ENCODE measurements around the gene NEO1.

The NEO1 gene

DNA sequence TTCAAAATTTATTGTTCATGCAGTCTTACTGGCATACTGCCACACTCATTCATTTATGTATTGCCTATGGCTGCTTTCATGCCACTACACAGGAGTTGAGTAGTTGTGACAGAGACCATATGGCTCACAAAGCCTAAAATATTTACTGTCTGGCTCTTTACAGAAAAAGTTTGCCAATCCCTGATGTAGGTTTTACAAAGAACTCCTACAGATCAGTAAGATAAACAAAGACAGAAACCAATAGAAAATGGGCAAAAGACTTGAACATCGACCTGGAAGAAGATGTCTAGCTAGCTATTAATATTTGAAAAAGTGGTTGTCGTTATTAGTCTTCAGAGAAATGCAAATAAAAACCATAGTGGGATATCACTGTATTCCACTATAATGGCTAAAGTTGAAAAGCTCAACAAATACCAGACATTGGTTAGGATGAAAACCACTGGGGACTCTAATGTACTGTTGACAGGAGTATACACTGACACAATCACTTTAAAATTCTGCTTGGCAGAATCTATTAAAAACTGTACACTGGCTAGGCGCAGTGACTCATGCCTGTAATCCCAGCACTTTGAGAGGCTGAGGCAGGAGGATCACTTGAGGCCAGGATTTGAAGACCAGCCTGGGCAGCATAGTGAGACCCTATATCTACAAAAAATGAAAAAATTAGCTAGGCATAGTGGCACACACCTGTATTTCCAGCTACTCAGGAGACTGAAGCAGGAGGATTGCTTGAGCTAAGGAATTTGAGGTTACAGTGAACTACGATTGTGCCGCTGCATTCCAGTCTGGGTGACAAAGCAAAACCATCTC lies 87.7 kb downstream of the NEO1 start:
- Histone ChIP-seq H3K4me3 (ENCODE audit: low read depth, low read length) (no peak overlapping the region), H3K36me3 (ENCODE audit: control insufficient read depth, insufficient read depth, low read length) (0 out of 2 replicates have a peak, but pooled peaks cover 7% of the 10 kb centered on the region), H3K27me3 (ENCODE audit: control insufficient read depth, insufficient read depth, low read length) (no peaks in the 10 kb centered on the region), H3K27ac (ENCODE audit: low read depth, low read length) (no peak overlapping the region), H3K9ac (ENCODE audit: low read depth, low read length) (no peak overlapping the region), H3K9me3 (ENCODE audit: control insufficient read depth, insufficient read depth, low read length) (no peaks in the 10 kb centered on the region), H3K4me1 (ENCODE audit: control insufficient read depth, insufficient read depth, low read length) (no peaks in the 10 kb centered on the region)

DNA sequence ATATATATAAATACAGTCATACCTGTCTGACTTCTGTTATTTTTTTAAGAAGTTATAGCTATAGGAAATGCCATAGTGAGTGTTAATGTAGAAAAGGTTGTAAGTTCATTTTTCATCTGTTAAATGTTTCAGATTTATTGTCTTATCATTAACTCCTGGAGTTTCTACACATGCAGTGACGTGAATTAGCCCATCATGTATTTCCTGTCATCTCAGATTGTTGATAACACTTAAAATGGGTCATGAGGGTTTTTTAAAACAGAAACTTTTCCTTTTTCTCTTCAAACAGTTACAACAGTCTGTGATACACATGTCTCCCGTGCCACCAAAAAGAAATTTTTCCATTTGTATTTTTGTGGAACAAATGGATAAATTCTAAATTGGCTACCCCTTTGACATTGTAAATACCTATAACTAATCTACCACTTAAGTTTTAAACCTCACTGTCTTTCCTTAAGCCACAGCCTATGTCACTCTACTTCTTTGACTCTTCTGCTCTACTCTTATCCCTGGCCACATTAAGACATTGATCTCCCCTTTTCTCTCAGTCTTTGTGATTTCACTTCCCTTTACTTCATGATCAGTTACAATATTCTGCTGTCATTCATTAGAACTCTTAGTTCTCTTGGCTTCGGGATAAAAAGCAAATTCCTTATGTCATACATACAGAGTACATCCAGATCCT lies 89.1 kb downstream of the NEO1 start:
- H3K4me3 ChIP-seq (ENCODE audit: low read depth, low read length) = no peak overlapping the region
- H3K4me1 ChIP-seq (ENCODE audit: control insufficient read depth, insufficient read depth, low read length) = no peaks in the 10 kb centered on the region
- no peak overlapping the region for H3K27ac ChIP-seq (ENCODE audit: low read depth, low read length)
- H3K9ac ChIP-seq (ENCODE audit: low read depth, low read length) = no peak overlapping the region
- H3K36me3 ChIP-seq (ENCODE audit: control insufficient read depth, insufficient read depth, low read length) = 0 out of 2 replicates have a peak, but pooled peaks cover 7% of the 10 kb centered on the region
- H3K9me3 ChIP-seq (ENCODE audit: control insufficient read depth, insufficient read depth, low read length) = no peaks in the 10 kb centered on the region
- no peaks in the 10 kb centered on the region for H3K27me3 ChIP-seq (ENCODE audit: control insufficient read depth, insufficient read depth, low read length)

DNA sequence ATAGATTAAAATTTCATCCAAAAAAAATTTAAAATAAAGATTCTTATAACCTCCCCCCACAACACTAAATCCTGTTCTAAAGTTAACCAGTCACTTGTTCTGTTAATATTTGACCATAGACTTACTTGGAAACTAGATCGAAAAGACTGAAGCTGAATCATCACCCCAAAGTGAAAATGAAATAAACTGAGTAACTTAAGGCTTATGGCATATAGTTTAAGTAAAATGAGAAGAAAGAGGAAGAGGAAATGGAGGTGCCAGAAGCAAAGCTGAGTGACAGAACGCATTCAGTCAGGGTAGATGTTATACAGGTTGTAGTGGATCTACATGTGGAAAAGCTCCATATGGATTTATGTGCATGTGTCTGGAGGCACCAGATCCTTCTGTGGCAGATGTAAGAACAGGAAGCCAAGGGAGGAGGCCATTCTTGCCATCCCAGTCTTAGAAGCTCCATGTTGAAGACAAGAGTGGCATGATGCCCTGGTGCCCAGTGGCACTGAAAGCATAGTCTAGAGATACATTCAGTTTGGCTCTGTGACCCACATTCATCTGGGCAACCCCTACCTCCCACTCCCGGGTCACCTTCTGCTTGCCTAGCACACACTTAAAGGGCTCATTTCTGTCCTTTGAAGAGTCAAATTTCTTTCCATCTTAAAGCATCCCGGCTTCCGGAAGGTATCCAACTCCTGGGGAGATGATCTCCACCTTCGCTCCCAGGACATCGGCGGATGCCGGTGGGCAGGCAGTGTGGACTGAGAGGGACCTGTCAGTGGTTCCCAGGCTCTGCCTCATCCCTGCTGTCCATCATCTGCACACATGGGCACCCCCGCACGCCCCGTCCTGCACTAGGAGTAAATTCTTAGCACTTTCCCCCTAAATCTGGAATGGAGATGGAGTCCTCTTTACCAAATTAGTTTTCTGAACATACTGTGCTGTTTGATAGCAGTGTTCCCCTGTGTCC lies 90.8 kb downstream of the NEO1 start:
- Histone ChIP-seq H3K9me3 (ENCODE audit: control insufficient read depth, insufficient read depth, low read length) (no peaks in the 10 kb centered on the region), H3K27ac (ENCODE audit: low read depth, low read length) (no peak overlapping the region), H3K4me1 (ENCODE audit: control insufficient read depth, insufficient read depth, low read length) (no peaks in the 10 kb centered on the region), H3K4me3 (ENCODE audit: low read depth, low read length) (no peak overlapping the region), H3K9ac (ENCODE audit: low read depth, low read length) (no peak overlapping the region), H3K36me3 (ENCODE audit: control insufficient read depth, insufficient read depth, low read length) (0 out of 2 replicates have a peak, but pooled peaks cover 7% of the 10 kb centered on the region), H3K27me3 (ENCODE audit: control insufficient read depth, insufficient read depth, low read length) (no peaks in the 10 kb centered on the region)

DNA sequence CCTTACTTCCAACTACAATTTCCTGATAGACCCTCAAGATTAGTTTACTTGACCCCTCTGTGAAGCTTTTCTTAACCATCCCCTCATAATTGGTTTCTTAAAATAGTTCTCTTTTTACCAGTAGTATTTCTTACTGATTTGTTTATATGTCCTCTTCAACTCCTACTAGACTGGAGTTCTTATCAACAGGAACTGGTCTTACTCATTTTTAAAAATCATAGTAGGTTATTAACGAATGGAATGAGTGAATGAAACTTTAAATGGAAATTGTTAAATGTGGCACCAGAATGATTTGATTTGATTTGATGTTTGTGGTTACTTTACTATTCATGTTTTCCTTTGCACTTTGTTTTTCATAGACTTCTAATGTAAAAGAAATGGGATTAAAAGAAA lies 91.5 kb downstream of the NEO1 start:
- no peaks in the 10 kb centered on the region for H3K4me1 ChIP-seq (ENCODE audit: control insufficient read depth, insufficient read depth, low read length)
- H3K27ac ChIP-seq (ENCODE audit: low read depth, low read length) = no peak overlapping the region
- H3K9me3 ChIP-seq (ENCODE audit: control insufficient read depth, insufficient read depth, low read length) = no peaks in the 10 kb centered on the region
- H3K4me3 ChIP-seq (ENCODE audit: low read depth, low read length) = no peak overlapping the region
- H3K27me3 ChIP-seq (ENCODE audit: control insufficient read depth, insufficient read depth, low read length) = no peaks in the 10 kb centered on the region
- no peak overlapping the region for H3K9ac ChIP-seq (ENCODE audit: low read depth, low read length)
- 0 out of 2 replicates have a peak, but pooled peaks cover 7% of the 10 kb centered on the region for H3K36me3 ChIP-seq (ENCODE audit: control insufficient read depth, insufficient read depth, low read length)

DNA sequence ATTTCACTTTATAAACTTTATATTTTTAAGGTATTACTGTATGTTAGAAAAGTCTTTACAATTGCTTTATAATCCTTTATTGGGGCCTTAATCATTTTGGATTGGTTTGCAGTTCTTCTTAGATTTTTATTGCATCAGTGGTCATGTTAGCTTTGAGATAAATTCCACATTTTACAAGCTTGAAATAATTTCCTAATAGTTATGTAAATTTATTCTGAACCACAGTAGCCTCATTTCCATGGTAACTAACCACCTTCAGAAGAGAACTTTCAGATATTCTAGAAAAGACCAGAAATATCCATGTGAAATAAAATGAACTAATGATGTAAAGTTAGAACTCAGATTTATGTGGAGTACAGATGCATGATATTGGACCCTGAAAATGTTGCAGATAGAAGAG lies 94.2 kb downstream of the NEO1 start:
- Histone ChIP-seq H3K27me3 (ENCODE audit: control insufficient read depth, insufficient read depth, low read length) (no peaks in the 10 kb centered on the region), H3K4me3 (ENCODE audit: low read depth, low read length) (no peak overlapping the region), H3K4me1 (ENCODE audit: control insufficient read depth, insufficient read depth, low read length) (no peaks in the 10 kb centered on the region), H3K9me3 (ENCODE audit: control insufficient read depth, insufficient read depth, low read length) (no peaks in the 10 kb centered on the region), H3K27ac (ENCODE audit: low read depth, low read length) (no peak overlapping the region), H3K9ac (ENCODE audit: low read depth, low read length) (no peak overlapping the region), H3K36me3 (ENCODE audit: control insufficient read depth, insufficient read depth, low read length) (0 out of 2 replicates have a peak, but pooled peaks cover 7% of the 10 kb centered on the region)

DNA sequence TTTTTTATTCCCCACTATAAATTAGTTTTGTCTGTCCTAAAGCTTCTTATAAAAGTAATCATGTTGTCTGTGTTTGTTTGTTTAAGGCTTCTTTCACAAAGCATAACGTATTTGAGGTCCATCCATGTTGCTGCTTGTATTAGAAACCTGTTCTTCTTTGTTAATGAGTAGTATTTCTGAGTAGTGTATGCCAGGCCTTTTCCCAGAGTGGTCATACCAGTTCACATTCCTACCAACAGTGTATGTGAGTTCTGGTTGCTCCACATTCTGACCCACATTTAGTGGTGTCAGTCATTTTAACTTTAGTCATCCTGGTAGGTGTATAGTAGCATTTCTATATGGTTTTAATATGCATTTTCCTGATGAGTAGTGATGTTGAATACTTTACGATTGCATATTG lies 98.6 kb downstream of the NEO1 start:
- no peaks in the 10 kb centered on the region for H3K9me3 ChIP-seq (ENCODE audit: control insufficient read depth, insufficient read depth, low read length)
- no peak overlapping the region for H3K4me3 ChIP-seq (ENCODE audit: low read depth, low read length)
- no peaks in the 10 kb centered on the region for H3K36me3 ChIP-seq (ENCODE audit: control insufficient read depth, insufficient read depth, low read length)
- H3K9ac ChIP-seq (ENCODE audit: low read depth, low read length) = no peak overlapping the region
- no peaks in the 10 kb centered on the region for H3K4me1 ChIP-seq (ENCODE audit: control insufficient read depth, insufficient read depth, low read length)
- H3K27ac ChIP-seq (ENCODE audit: low read depth, low read length) = no peak overlapping the region
- no peaks in the 10 kb centered on the region for H3K27me3 ChIP-seq (ENCODE audit: control insufficient read depth, insufficient read depth, low read length)

DNA sequence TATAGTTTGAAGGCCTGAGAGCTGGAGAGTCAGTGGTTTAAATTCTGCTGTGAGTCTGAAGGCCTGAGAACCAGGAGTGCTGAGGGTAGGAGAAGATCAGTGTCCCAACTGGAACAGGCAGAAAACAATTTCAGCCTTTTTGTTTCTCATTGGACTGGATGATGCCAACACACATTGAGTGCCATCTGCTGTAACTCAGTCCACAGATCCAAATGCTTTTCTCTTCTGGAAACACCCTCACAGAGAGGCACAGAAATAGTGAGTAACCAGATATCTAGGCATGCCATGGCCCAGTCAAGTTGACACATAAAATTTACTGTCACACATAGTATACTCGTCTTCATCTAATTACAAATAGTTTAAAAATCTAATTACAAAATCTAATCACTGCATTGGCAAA lies 100.8 kb downstream of the NEO1 start:
- H3K27me3 ChIP-seq (ENCODE audit: control insufficient read depth, insufficient read depth, low read length) = no peaks in the 10 kb centered on the region
- H3K9me3 ChIP-seq (ENCODE audit: control insufficient read depth, insufficient read depth, low read length) = no peaks in the 10 kb centered on the region
- no peaks in the 10 kb centered on the region for H3K4me1 ChIP-seq (ENCODE audit: control insufficient read depth, insufficient read depth, low read length)
- no peak overlapping the region for H3K4me3 ChIP-seq (ENCODE audit: low read depth, low read length)
- H3K27ac ChIP-seq (ENCODE audit: low read depth, low read length) = no peak overlapping the region
- no peak overlapping the region for H3K9ac ChIP-seq (ENCODE audit: low read depth, low read length)
- no peaks in the 10 kb centered on the region for H3K36me3 ChIP-seq (ENCODE audit: control insufficient read depth, insufficient read depth, low read length)

DNA sequence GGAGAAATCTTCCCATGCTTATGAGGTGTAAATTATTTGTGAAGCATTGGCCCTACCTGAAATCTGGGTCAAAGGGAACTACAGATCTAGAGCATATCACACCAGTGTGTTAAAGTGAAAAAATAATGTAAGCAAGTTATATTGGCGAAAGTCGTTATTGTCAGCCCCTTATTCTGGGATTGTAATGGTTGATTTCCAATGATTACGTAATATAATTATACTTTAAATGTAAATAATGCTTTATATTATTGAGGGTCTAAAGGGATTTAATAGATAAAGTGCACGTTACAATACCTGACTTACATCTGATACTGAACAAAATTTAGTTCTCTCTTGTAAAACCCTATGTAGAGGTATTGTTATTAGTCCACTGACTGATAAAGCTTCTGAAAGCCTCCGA lies 101.2 kb downstream of the NEO1 start:
- no peaks in the 10 kb centered on the region for H3K9me3 ChIP-seq (ENCODE audit: control insufficient read depth, insufficient read depth, low read length)
- H3K36me3 ChIP-seq (ENCODE audit: control insufficient read depth, insufficient read depth, low read length) = no peaks in the 10 kb centered on the region
- no peak overlapping the region for H3K27ac ChIP-seq (ENCODE audit: low read depth, low read length)
- H3K4me1 ChIP-seq (ENCODE audit: control insufficient read depth, insufficient read depth, low read length) = no peaks in the 10 kb centered on the region
- no peaks in the 10 kb centered on the region for H3K27me3 ChIP-seq (ENCODE audit: control insufficient read depth, insufficient read depth, low read length)
- no peak overlapping the region for H3K9ac ChIP-seq (ENCODE audit: low read depth, low read length)
- H3K4me3 ChIP-seq (ENCODE audit: low read depth, low read length) = no peak overlapping the region

DNA sequence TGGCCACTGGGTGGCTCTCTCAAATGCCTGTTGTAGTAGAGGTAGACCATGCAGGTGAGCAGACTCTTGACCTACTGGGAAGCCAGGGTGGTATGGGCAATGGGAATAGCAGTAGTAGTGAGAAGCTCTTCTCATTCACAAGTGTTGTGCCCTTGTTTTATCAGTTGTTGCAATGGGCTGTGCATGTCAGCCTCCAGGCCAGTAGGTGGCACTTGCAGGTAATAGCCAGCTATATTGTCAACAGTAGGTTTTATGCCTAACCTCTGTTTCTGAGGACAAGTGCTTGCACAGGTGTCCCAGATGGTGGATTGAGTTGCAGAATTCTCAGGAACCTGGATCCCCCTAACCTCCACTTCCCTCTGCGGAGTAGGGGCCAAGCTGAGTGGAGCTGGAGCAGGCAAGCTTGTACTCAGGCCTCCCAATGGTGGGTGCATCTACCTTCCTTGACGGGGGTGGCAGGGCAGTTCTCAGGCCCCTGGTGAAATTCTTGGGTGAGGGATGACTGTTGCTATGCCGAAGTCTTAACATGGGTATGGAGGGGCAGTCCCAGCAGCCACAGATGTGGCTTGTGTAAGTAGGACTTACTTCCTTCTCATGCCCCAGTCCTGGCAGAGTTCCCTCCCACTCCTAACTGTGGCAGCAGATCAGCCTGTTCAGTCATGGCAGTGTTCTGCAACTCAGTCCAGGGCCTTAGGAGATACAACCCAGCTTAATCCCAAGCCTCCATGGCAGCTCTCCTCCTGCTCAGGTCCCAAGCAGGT lies 104.3 kb downstream of the NEO1 start:
- no peak overlapping the region for H3K27ac ChIP-seq (ENCODE audit: low read depth, low read length)
- no peaks in the 10 kb centered on the region for H3K36me3 ChIP-seq (ENCODE audit: control insufficient read depth, insufficient read depth, low read length)
- no peaks in the 10 kb centered on the region for H3K9me3 ChIP-seq (ENCODE audit: control insufficient read depth, insufficient read depth, low read length)
- no peak overlapping the region for H3K9ac ChIP-seq (ENCODE audit: low read depth, low read length)
- H3K4me3 ChIP-seq (ENCODE audit: low read depth, low read length) = no peak overlapping the region
- no peaks in the 10 kb centered on the region for H3K27me3 ChIP-seq (ENCODE audit: control insufficient read depth, insufficient read depth, low read length)
- H3K4me1 ChIP-seq (ENCODE audit: control insufficient read depth, insufficient read depth, low read length) = no peaks in the 10 kb centered on the region

DNA sequence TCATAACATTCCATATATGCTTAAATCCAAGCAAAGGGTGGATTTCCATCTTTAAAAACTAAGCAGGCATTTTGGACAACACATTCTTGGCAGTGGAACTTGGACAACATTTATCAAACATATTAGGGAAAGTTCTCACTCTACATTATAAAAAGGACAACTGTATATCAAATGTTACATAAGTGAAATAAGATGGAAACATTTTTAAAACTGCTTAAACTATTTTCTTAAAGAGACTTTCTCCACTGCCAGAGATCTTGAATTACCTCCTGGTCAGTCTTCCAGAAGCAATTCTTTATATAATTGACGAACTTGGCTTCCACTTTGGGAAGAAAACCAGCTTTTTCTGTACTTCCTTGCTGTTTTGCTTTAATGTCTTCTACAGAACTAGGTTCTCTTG lies 109.3 kb downstream of the NEO1 start:
- no peak overlapping the region for H3K27ac ChIP-seq (ENCODE audit: low read depth, low read length)

More for the DNA sequence above, 109.3 kb downstream of the NEO1 start:
- no peak overlapping the region for H3K9ac ChIP-seq (ENCODE audit: low read depth, low read length)
- peaks cover 7% of the 10 kb centered on the region; the same call in 1 of the 2 replicates for H3K9me3 ChIP-seq (ENCODE audit: control insufficient read depth, insufficient read depth, low read length)
- no peaks in the 10 kb centered on the region for H3K4me1 ChIP-seq (ENCODE audit: control insufficient read depth, insufficient read depth, low read length)
- H3K36me3 ChIP-seq (ENCODE audit: control insufficient read depth, insufficient read depth, low read length) = no peaks in the 10 kb centered on the region
- no peak overlapping the region for H3K4me3 ChIP-seq (ENCODE audit: low read depth, low read length)
- H3K27me3 ChIP-seq (ENCODE audit: control insufficient read depth, insufficient read depth, low read length) = no peaks in the 10 kb centered on the region
